ENCODE measurements around the gene FARP1. TPM values are rescaled to one million over a fixed set of nuclear protein-coding genes. Genes with fewer than 3 reads are reported as not detected.

FARP1 gene
- total and polyA plus RNA-seq, 2 of the 13 experiments (the other 11 are each of a cell fraction or from before 2014, with no cell fraction given) = 70.6 to 126 TPM

- TF ChIP-seq FOXP1 (IDR thresholded peaks at IDR 0.05) (no peak), FOXP1 (CRISPR knock-in tag; IDR thresholded peaks at IDR 0.05) (peak; percentile 50; the same call in 1 of the 2 replicates), TSC22D2 (CRISPR knock-in tag; IDR thresholded peaks at IDR 0.05; ENCODE audit: borderline replicate concordance) (no peak), CENPX (CRISPR knock-in tag; IDR thresholded peaks at IDR 0.05) (no peak), THRA (CRISPR knock-in tag; IDR thresholded peaks at IDR 0.05; ENCODE audit: borderline replicate concordance) (peak; percentile 75; the same call in 1 of the 2 replicates), PITX1 (CRISPR knock-in tag; IDR thresholded peaks at IDR 0.05) (no peak), ZNF337 (CRISPR knock-in tag; IDR thresholded peaks at IDR 0.05; ENCODE audit: borderline replicate concordance, low read depth) (no peak), ZNF577 (CRISPR knock-in tag; IDR thresholded peaks at IDR 0.05; ENCODE audit: borderline replicate concordance, low read depth) (no peak), TOE1 (CRISPR knock-in tag; IDR thresholded peaks at IDR 0.05) (no peak), AFF4 (CRISPR knock-in tag; IDR thresholded peaks at IDR 0.05) (no peak), GRHL1 (CRISPR knock-in tag; conservative IDR thresholded peaks at IDR 0.05) (no peak), ARID5B (CRISPR knock-in tag; IDR thresholded peaks at IDR 0.05) (peak; percentile 85), ZNF33A (CRISPR knock-in tag; IDR thresholded peaks at IDR 0.05; ENCODE audit: borderline replicate concordance) (no peak), MLX (CRISPR knock-in tag; IDR thresholded peaks at IDR 0.05) (no peak), ZNF292 (CRISPR knock-in tag; IDR thresholded peaks at IDR 0.05; ENCODE audit: borderline replicate concordance, low read depth) (peak; percentile 54; the same call in 1 of the 2 replicates), SALL1 (CRISPR knock-in tag; IDR thresholded peaks at IDR 0.05) (peak; percentile 34; the same call in 1 of the 2 replicates), ZNF616 (CRISPR knock-in tag; IDR thresholded peaks at IDR 0.05; ENCODE audit: low read depth) (no peak)
Measured at GRCh38 chr13:98293103-98293502, 150.2 kb downstream of the FARP1 start (continued).

Data from HepG2 (cell line).